ENCODE results near the gene EIF6. TPM values are rescaled to one million over a fixed set of nuclear protein-coding genes. Genes with fewer than 3 reads are reported as not detected.

The EIF6 gene
- total and polyA plus RNA-seq, 2 experiments from 2014 or later = 149 to 215 TPM

DNA sequence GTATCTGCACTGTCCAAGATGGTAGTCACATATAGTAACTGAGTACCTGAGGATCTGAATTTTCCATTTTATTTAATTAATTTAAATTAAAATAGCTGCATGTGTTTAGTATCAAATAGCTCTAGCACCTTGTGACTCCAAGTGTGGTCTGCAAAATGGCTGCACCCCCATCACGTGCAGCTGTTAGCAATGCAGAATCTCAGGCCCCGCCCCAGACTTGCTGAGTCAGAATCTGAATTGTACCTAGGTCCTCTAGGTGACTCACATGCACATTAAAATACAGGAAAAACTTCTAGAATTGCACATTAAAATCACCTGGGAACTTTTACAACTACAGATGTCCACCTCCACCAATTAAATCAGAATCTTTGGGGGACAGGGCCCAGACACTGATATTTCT, 26.8 kb upstream of the EIF6 start:
- H3K4me2 ChIP-seq = no peak overlapping the region
- no peaks in the 10 kb centered on the region for H3K9me2 ChIP-seq (ENCODE audit: insufficient read depth)
- ATAC-seq (no peak), DNase-seq (ENCODE audit: low spot score) (peak; percentile 22)
- no peaks in the 10 kb centered on the region for H3K36me3 ChIP-seq (ENCODE audit: insufficient read depth)
- peaks cover 24% of the 10 kb centered on the region for H3K4me1 ChIP-seq (ENCODE audit: insufficient read depth)
- H3K27ac ChIP-seq (ENCODE audit: low read depth) = peak overlapping the region; percentile 46; the same call in 1 of the 2 replicates
- H3F3A ChIP-seq (replicated peaks; ENCODE audit: low read depth) = peaks cover 9% of the 10 kb centered on the region; the same call in 1 of the 2 replicates
- no peak overlapping the region for H2AFZ ChIP-seq
- H3K9me3 Mint-ChIP-seq = no peaks in the 10 kb centered on the region; the same call in 2 of the 3 replicates
- H3K27me3 Mint-ChIP-seq (ENCODE audit: insufficient read depth, low read depth, poor library complexity) = peaks cover 3% of the 10 kb centered on the region
- TF ChIP-seq CREB1 (CRISPR knock-in tag; IDR thresholded peaks at IDR 0.05; ENCODE audit: low read depth) (no peak), STAT1 (IDR thresholded peaks at IDR 0.05; ENCODE audit: unreplicated experiment) (no peak), REST (IDR thresholded peaks at IDR 0.05; ENCODE audit: unreplicated experiment) (no peak), ETS1 (IDR thresholded peaks at IDR 0.05) (no peak), JUNB (IDR thresholded peaks at IDR 0.05; ENCODE audit: unreplicated experiment) (no peak), ZNF114 (CRISPR knock-in tag; IDR thresholded peaks at IDR 0.05) (no peak), ZNF331 (CRISPR knock-in tag; IDR thresholded peaks at IDR 0.05; ENCODE audit: low read depth) (no peak), EZH2 (IDR thresholded peaks at IDR 0.05; ENCODE audit: low read depth, unreplicated experiment) (no peak), NANOG (IDR thresholded peaks at IDR 0.05; ENCODE audit: borderline replicate concordance) (no peak), EZH2phosphoT487 (IDR thresholded peaks at IDR 0.05; ENCODE audit: unreplicated experiment) (no peak), POLR2AphosphoS5 (IDR thresholded peaks at IDR 0.05; ENCODE audit: low read depth) (no peak), CTCF (conservative IDR thresholded peaks at IDR 0.05; ENCODE audit: low read depth in 2 of 2) (no peak)
- TF ChIP-seq, protein P1, sequence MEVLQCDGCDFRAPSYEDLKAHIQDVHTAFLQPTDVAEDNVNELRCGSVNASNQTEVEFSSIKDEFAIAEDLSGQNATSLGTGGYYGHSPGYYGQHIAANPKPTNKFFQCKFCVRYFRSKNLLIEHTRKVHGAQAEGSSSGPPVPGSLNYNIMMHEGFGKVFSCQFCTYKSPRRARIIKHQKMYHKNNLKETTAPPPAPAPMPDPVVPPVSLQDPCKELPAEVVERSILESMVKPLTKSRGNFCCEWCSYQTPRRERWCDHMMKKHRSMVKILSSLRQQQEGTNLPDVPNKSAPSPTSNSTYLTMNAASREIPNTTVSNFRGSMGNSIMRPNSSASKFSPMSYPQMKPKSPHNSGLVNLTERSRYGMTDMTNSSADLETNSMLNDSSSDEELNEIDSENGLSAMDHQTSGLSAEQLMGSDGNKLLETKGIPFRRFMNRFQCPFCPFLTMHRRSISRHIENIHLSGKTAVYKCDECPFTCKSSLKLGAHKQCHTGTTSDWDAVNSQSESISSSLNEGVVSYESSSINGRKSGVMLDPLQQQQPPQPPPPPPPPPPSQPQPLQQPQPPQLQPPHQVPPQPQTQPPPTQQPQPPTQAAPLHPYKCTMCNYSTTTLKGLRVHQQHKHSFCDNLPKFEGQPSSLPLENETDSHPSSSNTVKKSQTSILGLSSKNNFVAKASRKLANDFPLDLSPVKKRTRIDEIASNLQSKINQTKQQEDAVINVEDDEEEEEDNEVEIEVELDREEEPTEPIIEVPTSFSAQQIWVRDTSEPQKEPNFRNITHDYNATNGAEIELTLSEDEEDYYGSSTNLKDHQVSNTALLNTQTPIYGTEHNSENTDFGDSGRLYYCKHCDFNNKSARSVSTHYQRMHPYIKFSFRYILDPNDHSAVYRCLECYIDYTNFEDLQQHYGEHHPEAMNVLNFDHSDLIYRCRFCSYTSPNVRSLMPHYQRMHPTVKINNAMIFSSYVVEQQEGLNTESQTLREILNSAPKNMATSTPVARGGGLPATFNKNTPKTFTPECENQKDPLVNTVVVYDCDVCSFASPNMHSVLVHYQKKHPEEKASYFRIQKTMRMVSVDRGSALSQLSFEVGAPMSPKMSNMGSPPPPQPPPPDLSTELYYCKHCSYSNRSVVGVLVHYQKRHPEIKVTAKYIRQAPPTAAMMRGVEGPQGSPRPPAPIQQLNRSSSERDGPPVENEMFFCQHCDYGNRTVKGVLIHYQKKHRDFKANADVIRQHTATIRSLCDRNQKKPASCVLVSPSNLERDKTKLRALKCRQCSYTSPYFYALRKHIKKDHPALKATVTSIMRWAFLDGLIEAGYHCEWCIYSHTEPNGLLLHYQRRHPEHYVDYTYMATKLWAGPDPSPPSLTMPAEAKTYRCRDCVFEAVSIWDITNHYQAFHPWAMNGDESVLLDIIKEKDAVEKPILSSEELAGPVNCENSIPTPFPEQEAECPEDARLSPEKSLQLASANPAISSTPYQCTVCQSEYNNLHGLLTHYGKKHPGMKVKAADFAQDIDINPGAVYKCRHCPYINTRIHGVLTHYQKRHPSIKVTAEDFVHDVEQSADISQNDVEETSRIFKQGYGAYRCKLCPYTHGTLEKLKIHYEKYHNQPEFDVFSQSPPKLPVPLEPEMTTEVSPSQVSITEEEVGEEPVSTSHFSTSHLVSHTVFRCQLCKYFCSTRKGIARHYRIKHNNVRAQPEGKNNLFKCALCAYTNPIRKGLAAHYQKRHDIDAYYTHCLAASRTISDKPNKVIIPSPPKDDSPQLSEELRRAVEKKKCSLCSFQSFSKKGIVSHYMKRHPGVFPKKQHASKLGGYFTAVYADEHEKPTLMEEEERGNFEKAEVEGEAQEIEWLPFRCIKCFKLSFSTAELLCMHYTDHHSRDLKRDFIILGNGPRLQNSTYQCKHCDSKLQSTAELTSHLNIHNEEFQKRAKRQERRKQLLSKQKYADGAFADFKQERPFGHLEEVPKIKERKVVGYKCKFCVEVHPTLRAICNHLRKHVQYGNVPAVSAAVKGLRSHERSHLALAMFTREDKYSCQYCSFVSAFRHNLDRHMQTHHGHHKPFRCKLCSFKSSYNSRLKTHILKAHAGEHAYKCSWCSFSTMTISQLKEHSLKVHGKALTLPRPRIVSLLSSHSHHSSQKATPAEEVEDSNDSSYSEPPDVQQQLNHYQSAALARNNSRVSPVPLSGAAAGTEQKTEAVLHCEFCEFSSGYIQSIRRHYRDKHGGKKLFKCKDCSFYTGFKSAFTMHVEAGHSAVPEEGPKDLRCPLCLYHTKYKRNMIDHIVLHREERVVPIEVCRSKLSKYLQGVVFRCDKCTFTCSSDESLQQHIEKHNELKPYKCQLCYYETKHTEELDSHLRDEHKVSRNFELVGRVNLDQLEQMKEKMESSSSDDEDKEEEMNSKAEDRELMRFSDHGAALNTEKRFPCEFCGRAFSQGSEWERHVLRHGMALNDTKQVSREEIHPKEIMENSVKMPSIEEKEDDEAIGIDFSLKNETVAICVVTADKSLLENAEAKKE (CRISPR knock-in tag; IDR thresholded peaks at IDR 0.05) = no peak
- H3K4me3 Mint-ChIP-seq = no peak overlapping the region
- H3K27ac Mint-ChIP-seq = peak overlapping the region; percentile 90
- no peak overlapping the region for H3K4me3 ChIP-seq
- H3K4me1 Mint-ChIP-seq = peaks cover 38% of the 10 kb centered on the region
- no peaks in the 10 kb centered on the region for H3K79me2 ChIP-seq (replicated peaks; ENCODE audit: insufficient read depth)
- H3K36me3 Mint-ChIP-seq (ENCODE audit: low read depth) = peaks cover 5% of the 10 kb centered on the region; the same call in 2 of the 3 replicates
- H3K27me3 ChIP-seq (ENCODE audit: insufficient read depth) = no peaks in the 10 kb centered on the region
- no peaks in the 10 kb centered on the region for H4K20me1 ChIP-seq (replicated peaks; ENCODE audit: insufficient read depth)
